ENCODE results near the gene LPCAT3. TPM values are rescaled to one million over a fixed set of nuclear protein-coding genes. Genes with fewer than 3 reads are reported as not detected.

The LPCAT3 gene
- total RNA-seq, 1 donor from 2014 or later, result 40.2 TPM

- Mint-ChIP-seq H3K4me3 (ENCODE audit: unreplicated experiment) (peak overlapping the region; percentile 56), H3K27me3 (ENCODE audit: unreplicated experiment) (peaks cover 41% of the 10 kb centered on the region), H3K9me3 (ENCODE audit: unreplicated experiment) (no peaks in the 10 kb centered on the region), H3K36me3 (ENCODE audit: low read depth, unreplicated experiment) (peaks cover 20% of the 10 kb centered on the region), H3K27ac (ENCODE audit: unreplicated experiment) (peak overlapping the region; percentile 27), H3K4me1 (ENCODE audit: unreplicated experiment) (peaks cover 43% of the 10 kb centered on the region)
- no peak for TF ChIP-seq CTCF (IDR thresholded peaks at IDR 0.05; ENCODE audit: unreplicated experiment)
- DNase-seq (ENCODE audit: low spot score), result no peak
Measured at GRCh38 chr12:6941267-6941666, 77.0 kb downstream of the LPCAT3 start.

DNA sequence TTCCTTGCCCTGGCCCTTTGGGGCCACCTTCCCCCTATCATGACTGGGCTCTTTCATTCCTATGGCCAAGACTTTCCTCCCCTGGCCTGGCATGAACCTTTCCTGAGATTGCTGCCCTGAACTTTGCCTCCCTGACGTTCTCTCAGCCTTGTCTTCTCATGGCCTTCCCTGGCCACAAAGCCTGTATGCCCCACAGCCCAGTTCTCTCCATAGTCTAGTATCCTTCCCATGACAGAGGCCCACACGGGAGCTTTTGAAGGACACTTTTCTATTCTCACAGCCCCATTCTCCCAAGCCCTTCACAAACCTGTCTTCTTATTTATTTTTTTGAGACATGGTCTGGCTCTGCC lies 79.1 kb downstream of the LPCAT3 start:
- Mint-ChIP-seq H3K4me3 (ENCODE audit: unreplicated experiment) (peak overlapping the region; percentile 84), H3K4me1 (ENCODE audit: unreplicated experiment) (peaks cover 45% of the 10 kb centered on the region), H3K9me3 (ENCODE audit: unreplicated experiment) (no peaks in the 10 kb centered on the region), H3K27ac (ENCODE audit: unreplicated experiment) (peak overlapping the region; percentile 92), H3K27me3 (ENCODE audit: unreplicated experiment) (peaks cover 37% of the 10 kb centered on the region), H3K36me3 (ENCODE audit: low read depth, unreplicated experiment) (peaks cover 36% of the 10 kb centered on the region)
- DNase-seq (ENCODE audit: low spot score), result no peak
- TF ChIP-seq CTCF (IDR thresholded peaks at IDR 0.05; ENCODE audit: unreplicated experiment), result no peak

GRCh38 chr12:6938353-6939190 lies 79.7 kb downstream of the LPCAT3 start:
- DNase-seq (ENCODE audit: low spot score), result no peak
- Mint-ChIP-seq H3K27ac (ENCODE audit: unreplicated experiment) (peak overlapping the region; percentile 92), H3K27me3 (ENCODE audit: unreplicated experiment) (peaks cover 32% of the 10 kb centered on the region), H3K4me3 (ENCODE audit: unreplicated experiment) (peak overlapping the region; percentile 84), H3K36me3 (ENCODE audit: low read depth, unreplicated experiment) (peaks cover 42% of the 10 kb centered on the region), H3K9me3 (ENCODE audit: unreplicated experiment) (no peaks in the 10 kb centered on the region), H3K4me1 (ENCODE audit: unreplicated experiment) (peaks cover 46% of the 10 kb centered on the region)
- no peak for TF ChIP-seq CTCF (IDR thresholded peaks at IDR 0.05; ENCODE audit: unreplicated experiment)

- H3K9me3 Mint-ChIP-seq (ENCODE audit: unreplicated experiment), result no peaks in the 10 kb centered on the region
- TF ChIP-seq CTCF (IDR thresholded peaks at IDR 0.05; ENCODE audit: unreplicated experiment), result peak; percentile 96
- H3K36me3 Mint-ChIP-seq (ENCODE audit: low read depth, unreplicated experiment), result peaks cover 44% of the 10 kb centered on the region
- peak; percentile 86 for DNase-seq (ENCODE audit: low spot score)
- H3K4me1 Mint-ChIP-seq (ENCODE audit: unreplicated experiment), result peaks cover 49% of the 10 kb centered on the region
- H3K27ac Mint-ChIP-seq (ENCODE audit: unreplicated experiment), result no peak overlapping the region
- peaks cover 27% of the 10 kb centered on the region for H3K27me3 Mint-ChIP-seq (ENCODE audit: unreplicated experiment)
- peak overlapping the region; percentile 59 for H3K4me3 Mint-ChIP-seq (ENCODE audit: unreplicated experiment)
Measured at GRCh38 chr12:6937481-6938352, 80.6 kb downstream of the LPCAT3 start.

Data from endothelial cell (in vitro differentiated cells).